ENCODE data around the gene KLF18. TPM values are rescaled to one million over a fixed set of nuclear protein-coding genes. Genes with fewer than 3 reads are reported as not detected.

KLF18 gene
- total and polyA plus RNA-seq, 8 donors: not detected

GRCh38 chr1:44100183-44100868 lies 41.1 kb downstream of the KLF18 start:
- no peak overlapping the region for H3K4me3 ChIP-seq
- no peaks in the 10 kb centered on the region for H3K4me1 ChIP-seq
- H3K27me3 ChIP-seq: no peaks in the 10 kb centered on the region
- TF ChIP-seq CTCF (IDR thresholded peaks at IDR 0.05): no peak
- DNase-seq: no peak
- no peak for ATAC-seq
- no peaks in the 10 kb centered on the region for H3K36me3 ChIP-seq
- intact Hi-C loops (cut with DNase I): no loop called here
- no peaks in the 10 kb centered on the region for H3K9me3 ChIP-seq
- no peak overlapping the region for H3K27ac ChIP-seq

GRCh38 chr1:44094047-44094446 lies 47.4 kb downstream of the KLF18 start:
- no peak for DNase-seq
- Histone ChIP-seq H3K9me3 (no peaks in the 10 kb centered on the region), H3K27ac (no peak overlapping the region), H3K36me3 (no peaks in the 10 kb centered on the region), H3K4me3 (no peak overlapping the region), H3K4me1 (no peaks in the 10 kb centered on the region), H3K27me3 (no peaks in the 10 kb centered on the region)
- intact Hi-C loops (cut with DNase I): no loop called here
- TF ChIP-seq CTCF (IDR thresholded peaks at IDR 0.05): no peak
- ATAC-seq: no peak

- DNase-seq (no peak), ATAC-seq (no peak)
- Histone ChIP-seq H3K9me3 (no peaks in the 10 kb centered on the region), H3K27ac (no peak overlapping the region), H3K27me3 (no peaks in the 10 kb centered on the region), H3K4me1 (no peaks in the 10 kb centered on the region), H3K4me3 (no peak overlapping the region), H3K36me3 (no peaks in the 10 kb centered on the region)
- intact Hi-C loops (cut with DNase I): no loop called here
- TF ChIP-seq CTCF (IDR thresholded peaks at IDR 0.05): no peak
These were observed 50.8 kb downstream of the KLF18 start for GRCh38 chr1:44090429-44091252.

GRCh38 chr1:44089371-44090048 lies 51.9 kb downstream of the KLF18 start:
- no peaks in the 10 kb centered on the region for H3K36me3 ChIP-seq
- no peaks in the 10 kb centered on the region for H3K9me3 ChIP-seq
- H3K27ac ChIP-seq: no peak overlapping the region
- no peaks in the 10 kb centered on the region for H3K27me3 ChIP-seq
- ATAC-seq (no peak), DNase-seq (no peak)
- intact Hi-C loops (cut with DNase I): no loop called here
- no peak overlapping the region for H3K4me3 ChIP-seq
- H3K4me1 ChIP-seq: no peaks in the 10 kb centered on the region
- TF ChIP-seq CTCF (IDR thresholded peaks at IDR 0.05): no peak

Other genes with a start within 250 kb of the KLF18 start
- gene ARTN, start 207.8 kb downstream of the KLF18 start, total RNA-seq: 1 to 10 TPM; 1.8 to 2.3 TPM
- gene ARTN, start 207.8 kb downstream of the KLF18 start, polyA plus RNA-seq (ENCODE audit: insufficient read length in 6 of 6): 1 to 10 TPM; 2.2 to 4.2 (median 2.8) TPM
- 10 to 100 TPM; 26.8 to 33.4 TPM for gene IPO13, start 194.7 kb downstream of the KLF18 start, total RNA-seq
- 10 to 100 TPM; 18.0 to 24.1 (median 20.5) TPM for gene IPO13, start 194.7 kb downstream of the KLF18 start, polyA plus RNA-seq (ENCODE audit: insufficient read length in 6 of 6)
- gene DPH2, start 171.6 kb downstream of the KLF18 start, total RNA-seq: 10 to 100 TPM; 13.5 to 23.4 TPM
- gene DPH2, start 171.6 kb downstream of the KLF18 start, polyA plus RNA-seq (ENCODE audit: insufficient read length in 6 of 6): 10 to 100 TPM; 17.2 to 24.8 (median 18.9) TPM
- 100 to 1,000 TPM; 176 to 239 TPM for gene ATP6V0B, start 166.7 kb downstream of the KLF18 start, total RNA-seq
- 10 to 100 TPM; 56.5 to 69.3 (median 64.3) TPM for gene ATP6V0B, start 166.7 kb downstream of the KLF18 start, polyA plus RNA-seq (ENCODE audit: insufficient read length in 6 of 6)
- gene B4GALT2, start 162.4 kb downstream of the KLF18 start, total RNA-seq: 10 to 100 TPM; 39.1 to 50.1 TPM
- 10 to 100 TPM; 33.2 to 58.9 (median 43.5) TPM for gene B4GALT2, start 162.4 kb downstream of the KLF18 start, polyA plus RNA-seq (ENCODE audit: insufficient read length in 6 of 6)
- 10 to 100 TPM in 1 of 2 donors, 1 to 10 TPM in 1; 9.9 to 13.7 TPM for gene CCDC24, start 150.0 kb downstream of the KLF18 start, total RNA-seq
- 10 to 100 TPM; 10.2 to 17.7 (median 12.9) TPM for gene CCDC24, start 150.0 kb downstream of the KLF18 start, polyA plus RNA-seq (ENCODE audit: insufficient read length in 6 of 6)
- gene SLC6A9, start 110.2 kb downstream of the KLF18 start, total RNA-seq: 10 to 100 TPM; 12.4 to 28.5 TPM
- 10 to 100 TPM; 10.9 to 17.6 (median 14.6) TPM for gene SLC6A9, start 110.2 kb downstream of the KLF18 start, polyA plus RNA-seq (ENCODE audit: insufficient read length in 6 of 6)
- under 1 TPM; 0.26 to 0.29 TPM for gene KLF17, start 22.8 kb downstream of the KLF18 start, total RNA-seq
- under 1 TPM in 4 of 6 donors, not detected in 2; 0.04 to 0.09 (median 0.05) TPM for gene KLF17, start 22.8 kb downstream of the KLF18 start, polyA plus RNA-seq (ENCODE audit: insufficient read length in 6 of 6)
- 10 to 100 TPM; 25.6 to 32.5 TPM for gene DMAP1, start 71.8 kb upstream of the KLF18 start, total RNA-seq
- gene DMAP1, start 71.8 kb upstream of the KLF18 start, polyA plus RNA-seq (ENCODE audit: insufficient read length in 6 of 6): 10 to 100 TPM; 61.7 to 76.2 (median 68.9) TPM
- gene ERI3, start 213.6 kb upstream of the KLF18 start, total RNA-seq: 10 to 100 TPM; 44.5 to 46.9 TPM
- gene ERI3, start 213.6 kb upstream of the KLF18 start, polyA plus RNA-seq (ENCODE audit: insufficient read length in 6 of 6): 10 to 100 TPM; 62.1 to 70.7 (median 66.1) TPM